ENCODE measurements around the gene RUNX3.

The RUNX3 gene

GRCh38 chr1:24865587-24865986, 64.5 kb downstream of the RUNX3 start:
- in situ Hi-C loops (cut with HindIII; ENCODE audit: low sequenced_read_pairs) = no loop called here
- TF ChIP-seq CTCF (IDR thresholded peaks at IDR 0.05; ENCODE audit: low read depth, low read length) = no peak
- no peak overlapping the region for H3K4me3 ChIP-seq (ENCODE audit: low read depth, low read length)
- no peak for DNase-seq (ENCODE audit: low read depth, low spot score)

GRCh38 chr1:24865168-24865567, 64.9 kb downstream of the RUNX3 start:
- DNase-seq (ENCODE audit: low read depth, low spot score) = no peak
- in situ Hi-C loops (cut with HindIII; ENCODE audit: low sequenced_read_pairs) = no loop called here
- H3K4me3 ChIP-seq (ENCODE audit: low read depth, low read length) = no peak overlapping the region
- TF ChIP-seq CTCF (IDR thresholded peaks at IDR 0.05; ENCODE audit: low read depth, low read length) = no peak

GRCh38 chr1:24864370-24864777, 65.7 kb downstream of the RUNX3 start:
- no peak for TF ChIP-seq CTCF (IDR thresholded peaks at IDR 0.05; ENCODE audit: low read depth, low read length)
- DNase-seq (ENCODE audit: low read depth, low spot score) = no peak
- no peak overlapping the region for H3K4me3 ChIP-seq (ENCODE audit: low read depth, low read length)
- in situ Hi-C loops (cut with HindIII; ENCODE audit: low sequenced_read_pairs) = no loop called here

GRCh38 chr1:24862775-24863483, 67.1 kb downstream of the RUNX3 start:
- in situ Hi-C loops (cut with HindIII; ENCODE audit: low sequenced_read_pairs) = no loop called here
- no peak overlapping the region for H3K4me3 ChIP-seq (ENCODE audit: low read depth, low read length)
- no peak for DNase-seq (ENCODE audit: low read depth, low spot score)
- TF ChIP-seq CTCF (IDR thresholded peaks at IDR 0.05; ENCODE audit: low read depth, low read length) = no peak

- in situ Hi-C loops (cut with HindIII; ENCODE audit: low sequenced_read_pairs) = no loop called here
- no peak overlapping the region for H3K4me3 ChIP-seq (ENCODE audit: low read depth, low read length)
- TF ChIP-seq CTCF (IDR thresholded peaks at IDR 0.05; ENCODE audit: low read depth, low read length) = no peak
- no peak for DNase-seq (ENCODE audit: low read depth, low spot score)
These were observed 68.0 kb downstream of the RUNX3 start for GRCh38 chr1:24861821-24862727.

GRCh38 chr1:24860841-24861240, 69.2 kb downstream of the RUNX3 start:
- TF ChIP-seq CTCF (IDR thresholded peaks at IDR 0.05; ENCODE audit: low read depth, low read length) = no peak
- DNase-seq (ENCODE audit: low read depth, low spot score) = no peak
- no peak overlapping the region for H3K4me3 ChIP-seq (ENCODE audit: low read depth, low read length)
- in situ Hi-C loops (cut with HindIII; ENCODE audit: low sequenced_read_pairs) = no loop called here
